Measurements from ENCODE around the gene TTC7B. TPM values are rescaled to one million over a fixed set of nuclear protein-coding genes. Genes with fewer than 3 reads are reported as not detected.

The TTC7B gene
- total RNA-seq, 1 experiment from 2014 or later, result 40.9 TPM

DNA sequence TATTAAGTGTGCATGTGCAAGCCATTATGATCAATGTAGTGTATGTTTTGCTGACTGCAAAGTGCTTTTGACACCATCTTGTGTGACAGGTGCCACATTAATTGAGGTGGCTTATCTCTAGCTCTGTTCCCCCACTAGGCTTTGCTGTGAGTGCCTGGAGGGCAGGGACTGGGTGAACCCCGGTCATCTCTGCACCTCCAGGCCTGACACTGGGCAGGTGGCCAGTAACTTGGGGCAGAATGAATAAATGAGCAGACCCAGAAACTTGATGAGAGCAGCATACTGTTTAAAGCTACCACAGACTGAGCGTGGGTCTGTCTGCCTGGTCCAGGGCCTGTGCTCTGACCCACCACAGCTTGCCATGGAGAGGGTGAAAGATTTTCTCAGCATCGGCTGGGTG lies 267.8 kb downstream of the TTC7B start:
- TF ChIP-seq, protein P1, sequence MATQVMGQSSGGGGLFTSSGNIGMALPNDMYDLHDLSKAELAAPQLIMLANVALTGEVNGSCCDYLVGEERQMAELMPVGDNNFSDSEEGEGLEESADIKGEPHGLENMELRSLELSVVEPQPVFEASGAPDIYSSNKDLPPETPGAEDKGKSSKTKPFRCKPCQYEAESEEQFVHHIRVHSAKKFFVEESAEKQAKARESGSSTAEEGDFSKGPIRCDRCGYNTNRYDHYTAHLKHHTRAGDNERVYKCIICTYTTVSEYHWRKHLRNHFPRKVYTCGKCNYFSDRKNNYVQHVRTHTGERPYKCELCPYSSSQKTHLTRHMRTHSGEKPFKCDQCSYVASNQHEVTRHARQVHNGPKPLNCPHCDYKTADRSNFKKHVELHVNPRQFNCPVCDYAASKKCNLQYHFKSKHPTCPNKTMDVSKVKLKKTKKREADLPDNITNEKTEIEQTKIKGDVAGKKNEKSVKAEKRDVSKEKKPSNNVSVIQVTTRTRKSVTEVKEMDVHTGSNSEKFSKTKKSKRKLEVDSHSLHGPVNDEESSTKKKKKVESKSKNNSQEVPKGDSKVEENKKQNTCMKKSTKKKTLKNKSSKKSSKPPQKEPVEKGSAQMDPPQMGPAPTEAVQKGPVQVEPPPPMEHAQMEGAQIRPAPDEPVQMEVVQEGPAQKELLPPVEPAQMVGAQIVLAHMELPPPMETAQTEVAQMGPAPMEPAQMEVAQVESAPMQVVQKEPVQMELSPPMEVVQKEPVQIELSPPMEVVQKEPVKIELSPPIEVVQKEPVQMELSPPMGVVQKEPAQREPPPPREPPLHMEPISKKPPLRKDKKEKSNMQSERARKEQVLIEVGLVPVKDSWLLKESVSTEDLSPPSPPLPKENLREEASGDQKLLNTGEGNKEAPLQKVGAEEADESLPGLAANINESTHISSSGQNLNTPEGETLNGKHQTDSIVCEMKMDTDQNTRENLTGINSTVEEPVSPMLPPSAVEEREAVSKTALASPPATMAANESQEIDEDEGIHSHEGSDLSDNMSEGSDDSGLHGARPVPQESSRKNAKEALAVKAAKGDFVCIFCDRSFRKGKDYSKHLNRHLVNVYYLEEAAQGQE (IDR thresholded peaks at IDR 0.05; ENCODE audit: insufficient read depth in 1 of 2, low read depth in 2 of 2, low read length in 1 of 2), result no peak
- no peaks in the 10 kb centered on the region for H3K4me1 ChIP-seq (ENCODE audit: control insufficient read depth, insufficient read depth, low read length)
- H3K36me3 ChIP-seq (ENCODE audit: control insufficient read depth, insufficient read depth, low read length), result no peaks in the 10 kb centered on the region
- no peak for DNase-seq (ENCODE audit: low read depth, low spot score)
- ChIA-PET POLR2A (no interaction called here), CTCF (no interaction called here)
- intact Hi-C loops (cut with micrococcal nuclease; ENCODE audit: unreplicated experiment) (no loop called here), in situ Hi-C loops (cut with HindIII; ENCODE audit: low pct_unique_long_range_greater_than_20kb, low sequenced_read_pairs) (no loop called here)
- no peak overlapping the region for H3K4me3 ChIP-seq (ENCODE audit: low read depth in 2 of 2, low read length in 2 of 2)
- no TSS peak for BruUV-seq (replicated peaks)
- no peak for ATAC-seq
- no peak overlapping the region for H3K27ac ChIP-seq (ENCODE audit: low read length)
- no peaks in the 10 kb centered on the region for H3K9me3 ChIP-seq (ENCODE audit: control insufficient read depth, insufficient read depth, low read depth, low read length)
- no peaks in the 10 kb centered on the region for H3K27me3 ChIP-seq (ENCODE audit: control insufficient read depth, insufficient read depth, low read length)

DNA sequence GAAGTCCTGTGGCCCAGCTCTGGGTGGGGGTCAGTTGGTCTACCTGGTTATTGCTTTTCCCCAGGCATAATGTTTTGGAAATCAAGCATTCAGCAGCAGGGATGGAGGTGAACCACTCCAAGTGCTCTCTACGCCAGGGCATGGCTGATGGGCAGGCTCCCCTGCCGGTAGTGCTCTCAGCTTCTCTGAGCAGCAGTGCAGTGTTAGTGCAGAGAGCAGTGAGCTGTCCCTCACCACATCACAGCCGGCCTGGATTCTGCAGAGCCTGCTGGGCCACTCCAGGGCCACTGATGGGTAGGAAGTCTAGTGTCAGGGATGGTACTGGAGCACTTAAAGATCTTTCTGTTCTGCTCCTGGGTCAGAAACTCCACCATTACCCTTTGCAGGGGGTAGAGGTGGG lies 268.3 kb downstream of the TTC7B start:
- intact Hi-C loops (cut with micrococcal nuclease; ENCODE audit: unreplicated experiment) (no loop called here), in situ Hi-C loops (cut with HindIII; ENCODE audit: low pct_unique_long_range_greater_than_20kb, low sequenced_read_pairs) (no loop called here)
- no TSS peak for BruUV-seq (replicated peaks)
- no peaks in the 10 kb centered on the region for H3K36me3 ChIP-seq (ENCODE audit: control insufficient read depth, insufficient read depth, low read length)
- no peaks in the 10 kb centered on the region for H3K27me3 ChIP-seq (ENCODE audit: control insufficient read depth, insufficient read depth, low read length)
- H3K4me1 ChIP-seq (ENCODE audit: control insufficient read depth, insufficient read depth, low read length), result no peaks in the 10 kb centered on the region
- no peak overlapping the region for H3K27ac ChIP-seq (ENCODE audit: low read length)
- DNase-seq (ENCODE audit: low read depth, low spot score) (no peak), ATAC-seq (no peak)
- TF ChIP-seq TCF7L2 (IDR thresholded peaks at IDR 0.05; ENCODE audit: low read depth, low read length) (no peak), POLR2AphosphoS5 (IDR thresholded peaks at IDR 0.05; ENCODE audit: low read depth, low read length) (no peak), SIN3A (IDR thresholded peaks at IDR 0.05; ENCODE audit: borderline replicate concordance, insufficient read depth, low read depth, low read length) (no peak)
- TF ChIP-seq, protein P2, sequence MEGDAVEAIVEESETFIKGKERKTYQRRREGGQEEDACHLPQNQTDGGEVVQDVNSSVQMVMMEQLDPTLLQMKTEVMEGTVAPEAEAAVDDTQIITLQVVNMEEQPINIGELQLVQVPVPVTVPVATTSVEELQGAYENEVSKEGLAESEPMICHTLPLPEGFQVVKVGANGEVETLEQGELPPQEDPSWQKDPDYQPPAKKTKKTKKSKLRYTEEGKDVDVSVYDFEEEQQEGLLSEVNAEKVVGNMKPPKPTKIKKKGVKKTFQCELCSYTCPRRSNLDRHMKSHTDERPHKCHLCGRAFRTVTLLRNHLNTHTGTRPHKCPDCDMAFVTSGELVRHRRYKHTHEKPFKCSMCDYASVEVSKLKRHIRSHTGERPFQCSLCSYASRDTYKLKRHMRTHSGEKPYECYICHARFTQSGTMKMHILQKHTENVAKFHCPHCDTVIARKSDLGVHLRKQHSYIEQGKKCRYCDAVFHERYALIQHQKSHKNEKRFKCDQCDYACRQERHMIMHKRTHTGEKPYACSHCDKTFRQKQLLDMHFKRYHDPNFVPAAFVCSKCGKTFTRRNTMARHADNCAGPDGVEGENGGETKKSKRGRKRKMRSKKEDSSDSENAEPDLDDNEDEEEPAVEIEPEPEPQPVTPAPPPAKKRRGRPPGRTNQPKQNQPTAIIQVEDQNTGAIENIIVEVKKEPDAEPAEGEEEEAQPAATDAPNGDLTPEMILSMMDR (IDR thresholded peaks at IDR 0.05), result no peak
- TF ChIP-seq, protein P1 (IDR thresholded peaks at IDR 0.05; ENCODE audit: insufficient read depth in 1 of 2, low read depth in 2 of 2, low read length in 1 of 2), result no peak
- no peak overlapping the region for H3K4me3 ChIP-seq (ENCODE audit: low read depth in 2 of 2, low read length in 2 of 2)
- CTCF ChIA-PET, result interaction anchor here (0.6 kb wide), 1 partner anchor 165 kb away, joined by 3 read pairs; no protein-coding TSS in a partner anchor
- H3K9me3 ChIP-seq (ENCODE audit: control insufficient read depth, insufficient read depth, low read depth, low read length), result no peaks in the 10 kb centered on the region
- POLR2A ChIA-PET, result no interaction called here
